Smooth muscle cell (in vitro differentiated cells): ENCODE measurements around the gene BCAT1. TPM values are rescaled to one million over a fixed set of nuclear protein-coding genes. Genes with fewer than 3 reads are reported as not detected.
"Not testable (repeated sequence)": the region's sequence is repeated elsewhere in the genome, so short reads cannot be mapped to it uniquely, and the experiment has no call there.

Source experiments
- DNase-seq: peaks from one replicate; lab custom pipeline; 2025; ENCODE audit not compliant: unreplicated experiment; lab: John Stamatoyannopoulos, UW
- H2AFZ ChIP-seq: fragments of 200-600 bp; sonication (generic); 2 replicates; pipeline ENCODE4 v1.6.0; 2016; ENCODE audit warnings: antibody characterized with exemption, low read depth, mild to moderate bottlenecking
- H3F3A ChIP-seq: fragments of 200-600 bp; sonication (generic); 2 replicates; pipeline ENCODE4 v1.6.0; 2017; ENCODE audit warnings: antibody characterized with exemption, low read depth
- H3K27ac ChIP-seq: fragments of 200-600 bp; sonication (generic); 2 replicates; pipeline ENCODE4 v1.5.1; 2016; ENCODE audit warnings: low read depth, mild to moderate bottlenecking
- H3K27me3 ChIP-seq: fragments of 200-600 bp; sonication (generic); 2 replicates; pipeline ENCODE4 v1.6.1; 2016; ENCODE audit warnings: low read depth, mild to moderate bottlenecking
- H3K36me3 ChIP-seq: fragments of 200-600 bp; sonication (generic); 2 replicates; pipeline ENCODE4 v1.5.1; 2016; ENCODE audit warnings: low read depth
- H3K4me1 ChIP-seq: fragments of 200-600 bp; sonication (generic); 2 replicates; pipeline ENCODE4 v1.5.1; 2016; ENCODE audit warnings: low read depth
- H3K4me2 ChIP-seq: fragments of 200-600 bp; sonication (generic); 2 replicates; pipeline ENCODE4 v1.6.0; 2016; ENCODE audit warnings: mild to moderate bottlenecking
- H3K4me3 ChIP-seq: fragments of 200-600 bp; sonication (generic); 2 replicates; pipeline ENCODE4 v1.5.1; 2016; ENCODE audit warnings: mild to moderate bottlenecking
- H3K79me2 ChIP-seq: fragments of 200-600 bp; sonication (generic); 2 replicates; pipeline ENCODE4 v1.6.0; 2016; ENCODE audit warnings: low read depth, mild to moderate bottlenecking
- H3K9ac ChIP-seq: fragments of 200-600 bp; sonication (generic); 2 replicates; pipeline ENCODE4 v1.6.0; 2016; ENCODE audit warnings: low read depth
- H3K9me3 ChIP-seq: fragments of 200-600 bp; sonication (generic); replicated peaks from 2 replicates; pipeline ENCODE4 v1.5.1; 2016; ENCODE audit warnings: low read depth
- H4K20me1 ChIP-seq: fragments of 200-600 bp; sonication (generic); 2 replicates; pipeline ENCODE4 v1.6.0; 2016; ENCODE audit warnings: low read depth
- CTCF ChIP-seq: fragments of 200-600 bp; sonication (generic); IDR thresholded peaks from 2 replicates; pipeline ENCODE4 v1.5.1; 2017; ENCODE audit warnings: borderline replicate concordance, mild to moderate bottlenecking, antibody characterized with exemption; ENCODE audit not compliant: insufficient read depth, poor library complexity, severe bottlenecking
- WGBS: methylation state at CpG from one replicate; pipeline ENCODE4 v1.1.7; 2016; ENCODE audit warnings: low lambda C conversion rate; 5-methylcytosine and 5-hydroxymethylcytosine counted together
- polyA plus RNA-seq: library from polyadenylated mRNA; unstranded; fragments of >200 nt; fragmentation: Nextera tagmentation; extraction: Ambion mirVana; gene quantifications from 2 replicates; pipeline ENCODE4 v1.2.1, GENCODE V29; 2016
- total RNA-seq: library from RNA; depleted of rRNA; stranded (reverse); fragments of >200 nt; gene quantifications from 2 replicates; pipeline ENCODE4 v1.2.3, GENCODE V29; 2014

Gene BCAT1
- total and polyA plus RNA-seq, 2 experiments from 2014 or later: 78.2 to 174 TPM

- Histone ChIP-seq H3K4me1 (no peaks in the 10 kb centered on the region), H3K79me2 (no peaks in the 10 kb centered on the region)
- 97% methylated on average over 1 of the region's 1 CpG for WGBS
Observed at GRCh38 chr12:24815114-24815423, 133.8 kb downstream of the BCAT1 start.

GRCh38 chr12:24814379-24815113, 134.4 kb downstream of the BCAT1 start:
- no peaks in the 10 kb centered on the region for H3K79me2 ChIP-seq
- no peaks in the 10 kb centered on the region for H4K20me1 ChIP-seq
- H3K36me3 ChIP-seq: peaks cover 13% of the 10 kb centered on the region
- WGBS: 97% methylated on average over 2 of the region's 2 CpGs
- DNase-seq: no peak
- no peak overlapping the region for H3K9ac ChIP-seq
- no peak overlapping the region for H3K4me2 ChIP-seq
- H3F3A ChIP-seq: no peaks in the 10 kb centered on the region
- H2AFZ ChIP-seq: no peak overlapping the region
- TF ChIP-seq CTCF: no peak
- H3K9me3 ChIP-seq: no peaks in the 10 kb centered on the region
- no peak overlapping the region for H3K27ac ChIP-seq
- no peak overlapping the region for H3K4me3 ChIP-seq
- H3K27me3 ChIP-seq: no peaks in the 10 kb centered on the region
- no peaks in the 10 kb centered on the region for H3K4me1 ChIP-seq

More at GRCh38 chr12:24815114-24815423, 133.8 kb downstream of the BCAT1 start:
- H4K20me1 ChIP-seq: no peaks in the 10 kb centered on the region
- no peak overlapping the region for H3K27ac ChIP-seq
- no peaks in the 10 kb centered on the region for H3K27me3 ChIP-seq
- H3K36me3 ChIP-seq: peaks cover 13% of the 10 kb centered on the region
- no peak for TF ChIP-seq CTCF
- H3F3A ChIP-seq: no peaks in the 10 kb centered on the region
- H3K9ac ChIP-seq: no peak overlapping the region
- no peaks in the 10 kb centered on the region for H3K9me3 ChIP-seq
- H3K4me3 ChIP-seq: no peak overlapping the region
- no peak for DNase-seq
- H3K4me2 ChIP-seq: no peak overlapping the region
- H2AFZ ChIP-seq: no peak overlapping the region

GRCh38 chr12:24810378-24810777, 138.5 kb downstream of the BCAT1 start:
- no peak overlapping the region for H3K27ac ChIP-seq
- no peak overlapping the region for H3K9ac ChIP-seq
- H4K20me1 ChIP-seq: no peaks in the 10 kb centered on the region
- 63% methylated on average over 5 of the region's 5 CpGs for WGBS
- H3K4me2 ChIP-seq: no peak overlapping the region
- H3K9me3 ChIP-seq: no peaks in the 10 kb centered on the region
- no peaks in the 10 kb centered on the region for H3K79me2 ChIP-seq
- H3K4me1 ChIP-seq: no peaks in the 10 kb centered on the region
- H3F3A ChIP-seq: peaks cover 6% of the 10 kb centered on the region
- no peak for DNase-seq
- H3K36me3 ChIP-seq: peaks cover 3% of the 10 kb centered on the region
- no peaks in the 10 kb centered on the region for H3K27me3 ChIP-seq
- TF ChIP-seq CTCF: no peak
- no peak overlapping the region for H2AFZ ChIP-seq
- no peak overlapping the region for H3K4me3 ChIP-seq

- H3K4me1 ChIP-seq, H3K9me3 ChIP-seq, H3K79me2 ChIP-seq, H3K27me3 ChIP-seq, H3K4me3 ChIP-seq, DNase-seq, H3F3A ChIP-seq, H2AFZ ChIP-seq, H3K27ac ChIP-seq, H3K4me2 ChIP-seq, H4K20me1 ChIP-seq, H3K36me3 ChIP-seq, H3K9ac ChIP-seq: not testable (repeated sequence)
- WGBS: 100% methylated on average over 1 of the region's 1 CpG
Observed at GRCh38 chr12:24809306-24809705, 139.6 kb downstream of the BCAT1 start.
